Lung (tissue), 12 donors: ENCODE data around the gene ATRNL1. TPM values are rescaled to one million over a fixed set of nuclear protein-coding genes. Genes with fewer than 3 reads are reported as not detected.

Experiments used
- ATAC-seq: fragments of 200-7000 bp; cut with Tn5 transposase; one replicate; pipeline ENCODE4 v1.9.1; 2020; ENCODE audit warnings: moderate number of reproducible peaks; ENCODE audit not compliant: insufficient read depth, low FRiP score
- DNase-seq, 3 donors: peaks; one replicate each; pipeline ENCODE4 v3.0.0-alpha.2; 2013 to 2017
- H3K27ac ChIP-seq, 2 donors: one replicate each; pipeline ENCODE4 v1.5.1; 2013; ENCODE audit warnings: mild to moderate bottlenecking in 2 of 2, moderate library complexity in 2 of 2, control low read depth in 1 of 2, inconsistent platforms in 1 of 2, low read depth in 1 of 2, low read length in 1 of 2
- H3K27me3 ChIP-seq, 3 donors: one replicate each; pipeline ENCODE4 v1.5.1; 2013; ENCODE audit warnings: low read length in 2 of 3; ENCODE audit not compliant: control insufficient read depth in 3 of 3, insufficient read depth in 3 of 3
- H3K36me3 ChIP-seq, 4 donors: one replicate each; pipeline ENCODE4 v1.5.1; 2013; ENCODE audit warnings: low read length in 4 of 4, mild to moderate bottlenecking in 1 of 4, moderate library complexity in 1 of 4; ENCODE audit not compliant: control insufficient read depth in 4 of 4, insufficient read depth in 4 of 4
- H3K4me1 ChIP-seq, 5 donors: one replicate each; pipeline ENCODE4 v1.5.1; 2013; ENCODE audit warnings: low read length in 5 of 5, mild to moderate bottlenecking in 2 of 5, moderate library complexity in 1 of 5; ENCODE audit not compliant: control insufficient read depth in 5 of 5, insufficient read depth in 5 of 5
- H3K4me3 ChIP-seq: one replicate; pipeline ENCODE4 v1.5.1; 2013; ENCODE audit warnings: mild to moderate bottlenecking, control low read depth, moderate library complexity
- H3K9ac ChIP-seq, 2 donors: one replicate each; pipeline ENCODE4 v1.5.1; 2013; ENCODE audit warnings: low read length in 2 of 2, control low read depth in 1 of 2; ENCODE audit not compliant: insufficient read depth in 1 of 2
- H3K9me3 ChIP-seq, 4 donors: one replicate each; pipeline ENCODE4 v1.5.1; 2013; ENCODE audit warnings: low read length in 3 of 4, mild to moderate bottlenecking in 1 of 4, moderate library complexity in 1 of 4; ENCODE audit not compliant: control insufficient read depth in 4 of 4, insufficient read depth in 3 of 4
- WGBS, 2 donors: extraction: QIAGEN DNeasy Blood & Tissue Kit; methylation state at CpG; one replicate each; pipeline ENCODE4 v1.1.7; 2013; 5-methylcytosine and 5-hydroxymethylcytosine counted together
- polyA plus RNA-seq, 2 donors: library from polyadenylated mRNA; stranded (reverse); fragments of 200-250 nt; gene quantifications; one replicate each; pipeline ENCODE4 v1.2.1, GENCODE V29; 2013
- total RNA-seq, 2 donors: library from RNA; depleted of rRNA in 1 of 2; stranded (reverse); fragments of >200 nt in 1 of 2; gene quantifications; one replicate each; pipeline ENCODE4 v1.2.1, GENCODE V29; 2014 to 2021
- TF ChIP-seq, protein P1 (sequence below): IDR thresholded peaks from 2 replicates; pipeline ENCODE4 v1.5.1; 2012; ENCODE audit warnings: mild to moderate bottlenecking; ENCODE audit errors: control extremely low read depth, extremely low read depth
- donor health status: control.
- donor health status: control.
- donor health status: Bipolar disorder and iron deficiency.
- donor health status: healthy.
- donor health status: DM: yes; HTN: yes; CAD: no.

ATRNL1 gene
- total and polyA plus RNA-seq, 4 donors = 0.05 to 11.1 (median 0.24) TPM

DNA sequence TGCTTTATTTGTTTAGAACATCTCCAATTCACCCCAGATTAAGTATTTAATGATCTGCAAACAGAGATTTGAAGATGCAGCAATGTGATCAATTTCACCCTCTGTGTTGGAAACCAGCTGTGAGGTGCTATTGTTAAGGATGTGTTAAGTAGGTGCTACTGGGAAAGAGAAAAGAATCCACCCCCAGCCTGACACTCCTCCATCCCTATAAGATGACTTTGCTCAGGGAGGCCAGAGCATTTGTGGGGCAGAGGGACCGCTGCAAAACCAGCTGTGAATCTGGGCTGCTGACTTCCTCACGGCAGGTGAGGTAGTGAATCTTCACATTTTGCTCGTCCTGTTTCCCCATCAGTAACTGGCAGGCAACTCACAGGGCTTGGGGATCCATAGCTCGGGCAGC lies 882.3 kb downstream of the ATRNL1 start:
- ATAC-seq (no peak), DNase-seq (no peak)
- Histone ChIP-seq H3K9me3 (peaks cover 0 to 5% (median 0%) of the 10 kb centered on the region in 4 donors), H3K27me3 (no peaks in the 10 kb centered on the region), H3K27ac (no peak overlapping the region), H3K4me1 (peaks cover 0 to 8% (median 2%) of the 10 kb centered on the region in 5 donors), H3K4me3 (no peak overlapping the region), H3K9ac (no peak overlapping the region), H3K36me3 (no peaks in the 10 kb centered on the region)
- 45 to 69% methylated on average over 4 of the region's 4 CpGs for WGBS, 2 donors
- TF ChIP-seq, protein P1, sequence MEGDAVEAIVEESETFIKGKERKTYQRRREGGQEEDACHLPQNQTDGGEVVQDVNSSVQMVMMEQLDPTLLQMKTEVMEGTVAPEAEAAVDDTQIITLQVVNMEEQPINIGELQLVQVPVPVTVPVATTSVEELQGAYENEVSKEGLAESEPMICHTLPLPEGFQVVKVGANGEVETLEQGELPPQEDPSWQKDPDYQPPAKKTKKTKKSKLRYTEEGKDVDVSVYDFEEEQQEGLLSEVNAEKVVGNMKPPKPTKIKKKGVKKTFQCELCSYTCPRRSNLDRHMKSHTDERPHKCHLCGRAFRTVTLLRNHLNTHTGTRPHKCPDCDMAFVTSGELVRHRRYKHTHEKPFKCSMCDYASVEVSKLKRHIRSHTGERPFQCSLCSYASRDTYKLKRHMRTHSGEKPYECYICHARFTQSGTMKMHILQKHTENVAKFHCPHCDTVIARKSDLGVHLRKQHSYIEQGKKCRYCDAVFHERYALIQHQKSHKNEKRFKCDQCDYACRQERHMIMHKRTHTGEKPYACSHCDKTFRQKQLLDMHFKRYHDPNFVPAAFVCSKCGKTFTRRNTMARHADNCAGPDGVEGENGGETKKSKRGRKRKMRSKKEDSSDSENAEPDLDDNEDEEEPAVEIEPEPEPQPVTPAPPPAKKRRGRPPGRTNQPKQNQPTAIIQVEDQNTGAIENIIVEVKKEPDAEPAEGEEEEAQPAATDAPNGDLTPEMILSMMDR = no peak

DNA sequence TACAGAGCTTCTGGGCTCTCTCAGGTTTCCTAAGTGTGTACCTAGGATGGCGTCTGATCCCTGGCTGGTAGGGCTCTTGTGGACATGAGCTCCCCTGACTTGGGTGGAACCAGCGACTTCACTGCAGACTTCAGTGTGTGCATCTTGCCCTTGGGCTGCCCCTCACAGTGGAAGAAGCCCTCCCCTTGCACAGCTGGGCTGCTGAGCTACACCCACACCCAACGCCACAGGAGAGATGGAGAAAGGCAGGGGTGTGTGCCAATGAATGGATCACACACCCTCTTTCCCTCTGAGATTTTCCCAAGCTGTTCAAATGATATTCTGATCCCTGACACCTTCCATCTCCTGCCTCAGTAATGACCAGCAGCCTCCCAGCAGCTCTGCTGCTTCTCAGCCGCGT lies 883.2 kb downstream of the ATRNL1 start:
- 86% methylated on average over 5 of the region's 5 CpGs for WGBS, 2 donors
- Histone ChIP-seq H3K4me1 (peaks cover 0 to 13% (median 2%) of the 10 kb centered on the region in 5 donors), H3K9me3 (peaks cover 0 to 5% (median 0%) of the 10 kb centered on the region in 4 donors), H3K4me3 (no peak overlapping the region), H3K36me3 (no peaks in the 10 kb centered on the region), H3K27me3 (no peaks in the 10 kb centered on the region), H3K9ac (no peak overlapping the region), H3K27ac (no peak overlapping the region)
- DNase-seq = no peak
- no peak for ATAC-seq
- TF ChIP-seq, protein P1 = no peak

DNA sequence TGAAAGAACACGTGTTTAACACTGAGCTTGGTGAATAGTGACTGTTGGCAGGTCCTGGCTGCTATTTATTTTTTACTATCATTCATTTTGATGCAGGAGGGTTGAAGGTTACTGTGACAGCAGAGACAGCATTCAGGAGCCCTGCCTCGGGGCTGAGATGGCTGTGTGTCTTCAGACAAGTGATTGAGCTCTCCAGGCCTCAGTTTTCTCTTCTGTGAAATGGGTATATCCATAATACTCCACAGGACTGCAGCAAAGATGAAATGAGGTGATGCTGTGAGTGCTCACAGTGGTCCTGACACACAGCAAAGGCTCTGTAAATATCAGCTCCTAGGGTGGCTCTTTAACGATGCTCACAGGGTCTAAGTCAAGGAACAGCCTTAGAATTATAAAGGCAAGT lies 884.7 kb downstream of the ATRNL1 start:
- TF ChIP-seq, protein P1 = no peak
- ATAC-seq = no peak
- Histone ChIP-seq H3K9ac (no peak overlapping the region), H3K9me3 (peaks cover 0 to 2% (median 0%) of the 10 kb centered on the region in 4 donors), H3K4me1 (peaks cover 0 to 16% (median 2%) of the 10 kb centered on the region in 5 donors), H3K27ac (no peak overlapping the region), H3K27me3 (no peaks in the 10 kb centered on the region), H3K4me3 (no peak overlapping the region), H3K36me3 (no peaks in the 10 kb centered on the region)
- no peak for DNase-seq
- WGBS, 2 donors = 70 to 77% methylated on average over 3 of the region's 3 CpGs

DNA sequence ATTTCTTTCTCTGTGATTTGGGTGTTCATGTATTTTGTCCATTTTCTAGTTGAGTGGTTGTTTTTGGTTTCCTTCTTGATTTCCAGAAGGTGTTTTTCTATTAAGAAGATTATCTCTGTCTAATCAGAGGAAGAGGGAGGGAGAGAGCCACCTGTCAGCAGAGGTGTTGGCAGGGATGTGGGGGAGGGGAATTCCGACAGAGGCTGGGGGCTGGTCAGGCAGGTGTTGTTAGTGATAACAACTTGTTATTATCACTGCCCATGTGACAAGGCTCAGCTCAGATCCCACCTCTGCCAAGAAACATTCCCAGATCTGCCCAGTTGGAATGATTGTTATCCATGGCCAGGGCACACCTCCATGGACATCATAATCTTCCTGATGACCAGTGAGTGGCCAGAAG lies 886.4 kb downstream of the ATRNL1 start:
- peaks cover 0 to under 1% (median 0%) of the 10 kb centered on the region in 4 donors for H3K9me3 ChIP-seq
- DNase-seq (no peak), ATAC-seq (no peak)
- no peak overlapping the region for H3K27ac ChIP-seq
- H3K27me3 ChIP-seq = no peaks in the 10 kb centered on the region
- no peak overlapping the region for H3K4me3 ChIP-seq
- no peaks in the 10 kb centered on the region for H3K36me3 ChIP-seq
- TF ChIP-seq, protein P1 = no peak
- WGBS, 2 donors = 68 to 72% methylated on average over 1 of the region's 1 CpG
- peaks cover 0 to 12% (median 2%) of the 10 kb centered on the region in 5 donors for H3K4me1 ChIP-seq
- H3K9ac ChIP-seq = no peak overlapping the region
